ENCODE results near the gene HECTD4.
A peak's percentile ranks its signal among the peaks of the same experiment; 100 is the strongest.
"Not testable (repeated sequence)": the region's sequence is repeated elsewhere in the genome, so short reads cannot be mapped to it uniquely, and the experiment has no call there.

HECTD4 gene

DNA sequence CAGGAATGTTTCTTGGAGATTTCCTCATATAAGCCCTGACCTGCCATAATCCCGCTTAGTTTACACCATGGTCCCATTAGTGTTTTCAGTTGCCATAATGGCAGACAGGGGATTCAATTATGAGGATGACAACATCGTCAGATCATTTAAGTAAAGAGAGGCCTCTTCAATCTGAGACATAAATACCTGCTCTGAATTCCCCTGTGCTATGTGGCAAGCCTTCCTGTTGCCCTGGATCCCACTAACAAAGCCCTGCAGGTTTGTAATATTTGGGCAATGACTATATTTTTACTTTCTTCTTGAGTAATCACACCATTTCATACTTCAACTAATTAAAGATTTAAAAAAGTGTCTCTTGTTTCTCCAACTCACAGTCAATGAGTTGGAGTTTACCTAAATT, 147.9 kb downstream of the HECTD4 start:
- Mint-ChIP-seq H3K27ac (no peak overlapping the region), H3K36me3 (peaks cover 34% of the 10 kb centered on the region), H3K4me3 (no peak overlapping the region), H3K4me1 (no peaks in the 10 kb centered on the region), H3K9me3 (no peaks in the 10 kb centered on the region), H3K27me3 (no peaks in the 10 kb centered on the region)
- ATAC-seq (ENCODE audit: low read depth) (no peak), DNase-seq (ENCODE audit: low spot score in 2 of 2) (no peak)

DNA sequence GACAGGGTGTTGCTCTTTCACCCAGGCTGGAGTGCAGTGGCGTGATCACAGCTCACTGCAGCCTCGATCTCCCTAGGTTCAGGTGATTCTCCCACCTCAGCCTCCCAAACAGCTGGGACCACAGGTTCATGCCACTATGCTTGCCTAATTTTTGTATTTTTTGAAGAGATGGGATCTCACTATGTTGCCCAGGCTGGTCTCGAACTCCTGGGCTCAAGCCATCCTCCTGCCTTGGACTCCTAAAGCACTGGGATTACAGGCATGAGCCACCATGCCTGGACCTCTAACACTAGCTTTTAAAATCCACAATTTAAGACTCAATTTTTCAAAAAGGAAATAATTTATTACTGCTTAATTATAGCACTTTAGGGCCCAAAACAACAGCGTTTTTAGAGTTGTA, 149.0 kb downstream of the HECTD4 start:
- Mint-ChIP-seq H3K9me3 (no peaks in the 10 kb centered on the region), H3K27ac (no peak overlapping the region), H3K36me3 (peaks cover 32% of the 10 kb centered on the region), H3K4me3 (no peak overlapping the region), H3K4me1 (no peaks in the 10 kb centered on the region), H3K27me3 (no peaks in the 10 kb centered on the region)
- DNase-seq (ENCODE audit: low spot score in 2 of 2), result no peak
- ATAC-seq (ENCODE audit: low read depth), result no peak

DNA sequence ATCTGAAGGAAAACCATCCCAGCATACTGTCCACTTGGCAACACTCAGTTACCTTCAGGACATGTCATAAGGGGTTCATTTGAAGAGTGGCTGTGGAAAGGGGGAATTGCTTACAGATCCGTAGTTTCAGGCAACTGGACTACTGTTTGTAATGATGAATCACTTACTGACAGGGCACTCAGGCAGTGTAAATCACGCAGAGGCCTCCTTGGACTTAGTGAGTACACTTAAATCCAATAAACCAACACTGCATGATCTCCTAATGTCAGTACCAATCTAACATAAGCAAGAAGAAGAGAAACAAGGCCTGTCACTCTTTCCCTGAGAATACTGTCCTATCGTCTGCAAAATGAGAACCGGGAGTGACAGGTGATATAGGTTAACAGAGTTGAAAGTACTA, 152.1 kb downstream of the HECTD4 start:
- Mint-ChIP-seq H3K36me3 (peaks cover 29% of the 10 kb centered on the region), H3K9me3 (no peaks in the 10 kb centered on the region)

DNA sequence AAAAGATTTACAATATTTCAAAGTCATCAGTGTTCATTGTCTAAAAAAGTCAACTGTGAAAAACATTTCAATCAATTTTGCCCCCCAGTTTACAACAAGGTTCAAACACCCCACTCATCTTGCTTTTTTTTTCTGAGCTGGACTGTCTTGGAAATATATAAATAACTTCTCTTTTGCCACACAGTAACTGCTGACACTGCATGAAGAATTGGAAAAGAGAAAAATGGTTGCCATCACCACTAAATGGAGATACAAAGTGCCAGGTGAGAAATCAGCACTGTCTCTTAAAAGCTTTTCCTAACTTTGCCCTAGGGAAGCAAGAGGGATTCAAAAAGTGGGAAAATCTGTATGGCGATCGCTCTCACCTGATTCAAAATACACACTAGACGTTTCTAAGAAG, 155.5 kb downstream of the HECTD4 start:
- H3K4me3 Mint-ChIP-seq, result no peak overlapping the region
- H3K4me1 Mint-ChIP-seq, result no peaks in the 10 kb centered on the region
- no peak for DNase-seq (ENCODE audit: low spot score in 2 of 2)
- no peak for ATAC-seq (ENCODE audit: low read depth)
- no peak overlapping the region for H3K27ac Mint-ChIP-seq
- H3K36me3 Mint-ChIP-seq, result peaks cover 23% of the 10 kb centered on the region
- no peaks in the 10 kb centered on the region for H3K9me3 Mint-ChIP-seq
- no peaks in the 10 kb centered on the region for H3K27me3 Mint-ChIP-seq

More for the DNA sequence above, 152.1 kb downstream of the HECTD4 start:
- ATAC-seq (ENCODE audit: low read depth), result no peak
- DNase-seq (ENCODE audit: low spot score in 2 of 2), result no peak
- H3K27ac Mint-ChIP-seq, result no peak overlapping the region
- no peak overlapping the region for H3K4me3 Mint-ChIP-seq
- no peaks in the 10 kb centered on the region for H3K4me1 Mint-ChIP-seq
- H3K27me3 Mint-ChIP-seq, result no peaks in the 10 kb centered on the region

DNA sequence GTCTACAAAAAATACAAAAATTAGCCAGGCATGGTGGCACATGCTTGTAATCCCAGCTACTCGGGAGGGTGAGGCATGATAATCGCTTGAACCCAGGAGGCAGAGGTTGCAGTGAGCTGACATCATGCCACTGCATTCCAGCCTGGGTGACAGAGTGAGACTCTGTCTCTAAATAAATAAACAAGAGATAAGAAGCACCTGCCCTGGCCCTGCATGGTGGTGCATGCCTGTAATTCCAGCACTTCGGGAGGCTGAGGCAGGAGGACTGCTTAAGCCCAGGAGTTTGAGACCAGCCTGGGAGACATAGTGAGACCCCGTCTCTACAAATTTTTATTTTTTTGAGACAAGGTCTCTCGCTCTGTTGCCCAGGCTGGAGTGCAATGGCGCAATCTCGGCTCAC, 161.6 kb downstream of the HECTD4 start:
- not testable (repeated sequence) for H3K4me3 Mint-ChIP-seq

DNA sequence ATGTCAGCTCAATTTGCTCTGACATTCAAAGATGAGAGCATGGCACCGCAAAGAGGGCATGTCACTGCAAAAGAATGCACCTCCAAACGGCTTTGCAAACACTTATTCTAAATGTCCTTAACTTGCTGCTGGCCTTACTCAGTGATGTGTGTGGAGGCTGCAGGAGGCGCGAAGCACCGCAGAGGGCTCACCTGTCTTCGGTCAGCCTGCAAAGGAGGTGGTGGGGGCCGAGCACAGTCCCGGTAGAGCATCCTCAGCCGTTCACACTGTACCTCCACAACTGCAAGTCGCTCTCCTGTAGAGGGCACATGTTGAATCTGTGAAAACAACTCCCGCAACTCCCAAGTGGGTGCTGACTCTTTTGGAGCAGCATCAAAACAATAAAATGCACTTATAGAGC, 163.0 kb downstream of the HECTD4 start:
- H3K36me3 Mint-ChIP-seq, result peaks cover 4% of the 10 kb centered on the region

More for the DNA sequence above, 161.6 kb downstream of the HECTD4 start:
- not testable (repeated sequence) for DNase-seq (ENCODE audit: low spot score in 2 of 2); ATAC-seq (ENCODE audit: low read depth); H3K9me3 Mint-ChIP-seq; H3K4me1 Mint-ChIP-seq; H3K36me3 Mint-ChIP-seq; H3K27me3 Mint-ChIP-seq
- peak overlapping the region; percentile 20 for H3K27ac Mint-ChIP-seq

DNA sequence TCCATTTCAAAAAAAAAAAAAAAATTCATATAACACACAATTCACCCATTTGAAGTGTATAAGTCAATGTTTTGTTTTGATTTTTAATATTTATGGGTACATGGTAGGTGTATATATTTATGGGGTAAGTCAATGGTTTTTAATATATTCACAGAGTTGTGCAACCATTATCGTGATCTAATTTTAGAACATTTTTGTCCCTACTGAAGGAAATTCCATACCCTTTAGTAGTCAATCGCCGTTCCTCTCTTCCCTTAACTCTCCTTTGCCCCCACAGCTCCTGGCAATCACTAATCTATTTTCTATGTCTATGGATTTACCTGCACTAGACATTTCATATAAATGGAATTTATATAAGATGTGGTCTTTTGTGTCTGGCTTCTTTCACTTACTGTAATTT, 164.1 kb downstream of the HECTD4 start:
- DNase-seq (ENCODE audit: low spot score in 2 of 2), result no peak
- Mint-ChIP-seq H3K27ac (no peak overlapping the region), H3K27me3 (no peaks in the 10 kb centered on the region), H3K36me3 (peaks cover 4% of the 10 kb centered on the region), H3K9me3 (no peaks in the 10 kb centered on the region), H3K4me3 (no peak overlapping the region), H3K4me1 (peaks cover 2% of the 10 kb centered on the region)
- no peak for ATAC-seq (ENCODE audit: low read depth)

More for the DNA sequence above, 163.0 kb downstream of the HECTD4 start:
- no peaks in the 10 kb centered on the region for H3K27me3 Mint-ChIP-seq
- H3K4me1 Mint-ChIP-seq, result peaks cover 2% of the 10 kb centered on the region
- DNase-seq (ENCODE audit: low spot score in 2 of 2) (no peak), ATAC-seq (ENCODE audit: low read depth) (no peak)
- no peak overlapping the region for H3K4me3 Mint-ChIP-seq
- peak overlapping the region; percentile 31 for H3K27ac Mint-ChIP-seq
- no peaks in the 10 kb centered on the region for H3K9me3 Mint-ChIP-seq

DNA sequence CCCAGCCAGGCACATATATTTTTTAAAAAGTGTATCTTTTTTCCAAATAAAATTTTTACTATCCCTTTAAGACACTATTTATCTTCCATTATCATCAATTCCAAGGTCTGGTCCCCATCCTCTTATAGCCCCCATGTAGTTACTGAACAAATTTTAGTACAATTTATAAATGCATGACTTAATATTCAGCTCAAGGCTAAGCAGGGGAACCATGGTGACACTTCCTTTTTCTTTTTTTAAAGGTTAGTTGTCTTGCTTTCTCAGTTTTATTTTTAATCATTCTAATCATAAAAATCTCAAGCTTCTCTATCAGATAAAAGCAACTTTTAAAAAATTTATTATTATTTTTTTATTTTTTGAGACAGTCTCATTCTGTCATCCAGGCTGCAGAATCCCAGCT, 164.6 kb downstream of the HECTD4 start:
- H3K27ac Mint-ChIP-seq, result no peak overlapping the region
- peaks cover 2% of the 10 kb centered on the region for H3K4me1 Mint-ChIP-seq
- peaks cover 4% of the 10 kb centered on the region for H3K36me3 Mint-ChIP-seq
- DNase-seq (ENCODE audit: low spot score in 2 of 2), result no peak
- ATAC-seq (ENCODE audit: low read depth), result no peak
- H3K9me3 Mint-ChIP-seq, result no peaks in the 10 kb centered on the region
- H3K4me3 Mint-ChIP-seq, result no peak overlapping the region
- H3K27me3 Mint-ChIP-seq, result no peaks in the 10 kb centered on the region

DNA sequence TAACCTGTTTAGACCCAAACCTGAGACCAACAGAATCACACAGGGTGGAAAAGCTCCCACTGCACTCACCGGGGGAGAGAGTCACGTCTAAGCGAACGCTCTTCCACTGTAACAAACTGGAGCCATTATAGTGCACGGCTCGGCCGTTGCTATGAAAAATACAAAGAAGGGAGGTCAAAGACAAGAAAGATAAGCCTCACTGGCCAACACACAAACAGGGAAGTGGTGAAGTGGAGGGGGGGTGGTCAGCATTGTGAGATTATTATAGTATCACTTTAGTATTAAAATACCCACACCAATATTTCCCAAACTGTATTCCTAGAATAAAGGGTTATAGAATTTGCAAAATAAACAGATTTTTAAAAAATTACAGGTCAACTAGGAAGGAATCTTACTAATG, 166.0 kb downstream of the HECTD4 start:
- Mint-ChIP-seq H3K4me3 (no peak overlapping the region), H3K36me3 (peaks cover 17% of the 10 kb centered on the region), H3K9me3 (no peaks in the 10 kb centered on the region), H3K27me3 (no peaks in the 10 kb centered on the region), H3K27ac (peak overlapping the region; percentile 72), H3K4me1 (peaks cover 2% of the 10 kb centered on the region)
- ATAC-seq (ENCODE audit: low read depth) (no peak), DNase-seq (ENCODE audit: low spot score in 2 of 2) (no peak)

DNA sequence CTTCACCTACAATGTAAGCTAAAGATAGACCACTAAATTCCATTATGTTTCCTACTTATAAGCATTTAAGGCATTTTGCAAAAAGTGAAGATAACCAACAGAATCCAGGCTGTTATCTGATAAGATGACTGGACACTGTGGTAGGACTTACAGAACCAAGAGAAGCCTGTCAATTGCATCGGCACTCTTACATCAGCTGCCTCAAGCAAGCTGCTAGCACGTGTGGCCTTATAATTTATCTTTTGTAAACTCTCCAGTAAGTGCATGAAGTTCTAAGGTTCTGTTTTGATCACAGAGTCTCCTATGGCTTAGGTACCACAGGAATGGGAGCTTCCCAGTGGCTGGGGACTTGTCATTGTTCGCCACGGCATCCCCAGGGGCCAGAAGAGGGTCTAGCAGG, 168.2 kb downstream of the HECTD4 start:
- H3K4me1 Mint-ChIP-seq, result peaks cover 2% of the 10 kb centered on the region
- DNase-seq (ENCODE audit: low spot score in 2 of 2), result no peak
- no peaks in the 10 kb centered on the region for H3K9me3 Mint-ChIP-seq
- no peak overlapping the region for H3K27ac Mint-ChIP-seq
- peaks cover 23% of the 10 kb centered on the region for H3K36me3 Mint-ChIP-seq
- H3K4me3 Mint-ChIP-seq, result no peak overlapping the region
- no peak for ATAC-seq (ENCODE audit: low read depth)
- no peaks in the 10 kb centered on the region for H3K27me3 Mint-ChIP-seq

DNA sequence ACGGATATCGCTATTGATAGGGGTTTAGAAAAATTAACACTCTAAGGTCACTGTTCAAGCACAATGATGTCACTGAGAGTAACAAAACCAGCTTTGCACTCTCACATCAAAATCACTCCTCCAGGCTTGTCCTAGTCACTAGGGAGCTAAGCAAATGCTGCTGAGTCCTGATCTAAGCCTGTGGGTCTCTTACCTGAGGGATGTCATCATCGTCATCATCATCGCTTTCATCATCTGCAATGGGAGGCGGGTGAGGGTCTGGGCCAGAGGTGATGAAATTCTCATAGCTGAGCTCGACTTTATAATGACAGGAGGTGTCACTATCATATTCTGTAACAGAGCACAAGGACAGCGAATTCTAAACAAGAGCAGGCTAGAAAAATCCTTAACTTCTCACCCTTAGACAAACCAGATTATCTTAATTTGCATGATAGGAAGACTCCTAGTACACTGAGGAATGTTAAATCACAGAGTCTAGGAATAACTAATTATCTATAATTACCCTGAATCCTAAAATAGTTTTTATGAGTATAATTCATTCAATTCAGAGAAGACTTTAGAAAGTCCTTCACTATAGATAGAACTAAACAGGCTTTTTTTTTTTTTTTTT, 173.8 kb downstream of the HECTD4 start:
- ATAC-seq (ENCODE audit: low read depth) (no peak), DNase-seq (ENCODE audit: low spot score in 2 of 2) (no peak)
- Mint-ChIP-seq H3K27me3 (no peaks in the 10 kb centered on the region), H3K4me1 (no peaks in the 10 kb centered on the region), H3K9me3 (no peaks in the 10 kb centered on the region), H3K4me3 (no peak overlapping the region), H3K27ac (no peak overlapping the region), H3K36me3 (peaks cover 27% of the 10 kb centered on the region)

DNA sequence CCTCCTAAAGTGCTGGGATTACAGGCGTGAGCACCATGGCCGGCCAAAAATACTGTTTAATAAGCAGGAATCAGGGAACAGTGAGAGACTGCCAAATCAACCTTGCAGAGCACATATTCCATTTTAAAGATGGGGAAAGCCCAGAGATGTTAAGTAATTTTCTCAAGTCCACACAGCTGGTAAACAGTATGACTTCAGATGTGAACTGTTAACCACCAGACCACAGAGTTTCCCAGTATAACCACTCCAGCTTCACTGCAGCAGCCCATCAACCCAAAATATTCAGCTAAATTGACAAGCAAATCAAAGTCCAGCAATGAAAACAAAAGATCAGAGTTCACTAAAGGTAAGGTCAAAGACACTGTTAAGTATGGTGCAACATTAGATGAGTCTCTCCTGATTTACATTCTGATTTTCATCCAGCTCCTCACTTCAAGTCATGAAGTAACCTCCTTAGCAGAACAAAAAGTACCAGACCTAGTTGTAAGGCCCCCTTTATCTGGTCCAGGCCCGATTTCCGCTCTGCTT, 174.8 kb downstream of the HECTD4 start:
- no peaks in the 10 kb centered on the region for H3K9me3 Mint-ChIP-seq
- H3K36me3 Mint-ChIP-seq, result peaks cover 31% of the 10 kb centered on the region
- ATAC-seq (ENCODE audit: low read depth) (no peak), DNase-seq (ENCODE audit: low spot score in 2 of 2) (no peak)
- H3K27ac Mint-ChIP-seq, result no peak overlapping the region
- H3K27me3 Mint-ChIP-seq, result no peaks in the 10 kb centered on the region
- H3K4me1 Mint-ChIP-seq, result no peaks in the 10 kb centered on the region
- H3K4me3 Mint-ChIP-seq, result no peak overlapping the region

DNA sequence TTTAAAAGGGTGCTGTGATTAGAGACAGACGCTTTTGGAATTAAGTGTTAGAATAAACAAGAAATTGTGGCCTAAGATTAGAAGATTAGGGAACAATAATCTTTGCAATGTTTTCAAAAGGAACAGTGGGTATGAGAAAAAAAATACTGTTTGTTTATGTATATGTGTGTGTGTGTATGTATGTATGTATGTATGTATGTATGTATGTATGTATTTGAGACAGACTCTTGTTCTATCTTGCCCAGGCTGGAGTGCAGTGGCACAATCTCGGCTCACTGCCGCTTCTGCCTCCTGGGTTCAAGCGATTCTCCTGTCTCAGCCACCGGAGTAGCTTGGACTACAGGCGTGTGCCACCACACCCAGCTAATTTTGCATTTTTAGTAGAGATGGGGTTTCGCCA, 175.3 kb downstream of the HECTD4 start:
- Mint-ChIP-seq H3K4me3 (no peak overlapping the region), H3K36me3 (peaks cover 26% of the 10 kb centered on the region), H3K9me3 (no peaks in the 10 kb centered on the region), H3K27me3 (no peaks in the 10 kb centered on the region), H3K27ac (no peak overlapping the region), H3K4me1 (no peaks in the 10 kb centered on the region)
- DNase-seq (ENCODE audit: low spot score in 2 of 2), result no peak
- ATAC-seq (ENCODE audit: low read depth), result no peak

DNA sequence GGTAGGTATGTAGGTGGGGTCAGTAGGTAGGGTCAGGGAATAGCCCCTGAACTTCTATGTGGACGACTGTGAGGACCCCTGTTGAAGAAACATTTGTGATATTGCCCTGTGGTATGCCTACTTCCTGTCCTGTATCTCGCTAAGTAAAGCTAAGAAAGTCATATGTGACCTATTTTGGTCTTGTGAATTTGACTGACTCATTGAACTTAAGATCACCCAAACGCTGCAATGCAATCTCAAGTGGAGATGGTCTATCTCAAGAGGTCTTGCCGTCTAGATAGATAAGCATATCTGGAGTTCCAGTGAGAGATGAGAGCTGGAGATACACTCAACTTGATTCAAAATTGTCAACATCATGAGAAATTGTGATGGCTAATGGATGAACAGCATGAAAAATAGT, 183.1 kb downstream of the HECTD4 start:
- Mint-ChIP-seq H3K4me3 (no peak overlapping the region), H3K4me1 (no peaks in the 10 kb centered on the region), H3K27ac (no peak overlapping the region), H3K36me3 (peaks cover 19% of the 10 kb centered on the region), H3K9me3 (no peaks in the 10 kb centered on the region), H3K27me3 (no peaks in the 10 kb centered on the region)
- ATAC-seq (ENCODE audit: low read depth) (no peak), DNase-seq (ENCODE audit: low spot score in 2 of 2) (no peak)

DNA sequence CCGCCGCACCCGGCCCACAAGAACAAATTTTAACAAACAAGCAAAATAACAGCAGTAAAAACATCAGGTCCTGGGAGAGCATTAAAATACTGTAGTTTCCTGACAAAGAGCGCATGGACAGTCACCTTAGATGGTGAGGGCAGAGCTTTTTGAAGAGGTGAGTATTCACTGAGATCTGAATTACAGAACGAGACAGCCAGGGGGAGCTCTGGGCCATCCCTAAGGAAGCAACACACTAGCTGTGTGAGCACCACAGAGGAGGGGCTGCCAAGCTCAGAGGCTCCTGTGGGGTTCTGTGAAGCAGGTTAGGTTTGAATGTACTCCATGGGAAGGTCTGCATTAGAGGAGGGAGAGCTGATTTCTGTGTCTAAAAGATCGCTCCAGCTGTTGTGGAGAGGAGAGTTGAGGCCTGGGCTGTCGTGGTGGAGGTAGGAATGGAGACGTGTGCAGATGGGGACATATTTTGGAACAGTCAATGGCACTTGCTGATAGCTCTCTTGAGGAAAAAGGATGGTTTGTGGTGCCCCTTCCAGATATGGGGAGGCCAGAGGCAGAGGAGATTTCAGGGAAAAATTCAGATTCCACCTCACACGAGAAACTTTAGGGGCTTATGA, 184.0 kb downstream of the HECTD4 start:
- ATAC-seq (ENCODE audit: low read depth), result peak; percentile 78
- no peak overlapping the region for H3K4me3 Mint-ChIP-seq
- H3K27ac Mint-ChIP-seq, result no peak overlapping the region
- H3K9me3 Mint-ChIP-seq, result no peaks in the 10 kb centered on the region
- peaks cover 23% of the 10 kb centered on the region for H3K36me3 Mint-ChIP-seq
- no peaks in the 10 kb centered on the region for H3K27me3 Mint-ChIP-seq
- no peaks in the 10 kb centered on the region for H3K4me1 Mint-ChIP-seq
- DNase-seq (ENCODE audit: low spot score in 2 of 2), result peak; percentile 19 to 20

Data from memory B cell (primary cell).